SIG-M5 treated with dmso at 0.1 percent for 504 hours (cell line): ENCODE results near the gene ADAM33.

Experiments
- DNase-seq: peaks from one replicate; lab custom pipeline; 2025; ENCODE audit not compliant: unreplicated experiment; lab: John Stamatoyannopoulos, UW

Gene ADAM33

DNA sequence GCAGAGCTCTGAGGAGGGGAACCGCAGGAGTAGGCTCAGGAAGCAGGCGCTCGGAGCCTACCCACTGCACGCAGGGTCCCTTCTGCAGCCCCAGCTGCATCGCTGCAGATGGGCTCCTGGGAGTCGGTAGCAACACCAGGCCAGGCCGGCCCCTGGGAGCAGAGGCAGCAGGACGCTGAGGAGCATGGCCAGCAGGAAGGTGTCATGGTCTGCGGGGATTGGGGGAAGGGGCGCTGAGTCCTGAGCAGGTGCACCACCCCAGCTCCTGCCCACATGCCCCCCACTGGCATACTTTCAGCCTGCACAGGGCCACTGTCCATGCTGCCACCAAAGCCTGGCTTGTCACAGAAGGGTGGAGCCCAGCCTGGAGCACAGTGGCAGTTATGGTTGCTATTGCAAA lies 10.9 kb downstream of the ADAM33 start:
- no peak for DNase-seq

- DNase-seq = no peak
Measured at GRCh38 chr20:3670511-3670910, 11.3 kb downstream of the ADAM33 start.

- DNase-seq = no peak
Measured at GRCh38 chr20:3669710-3670367, 12.0 kb downstream of the ADAM33 start.

DNA sequence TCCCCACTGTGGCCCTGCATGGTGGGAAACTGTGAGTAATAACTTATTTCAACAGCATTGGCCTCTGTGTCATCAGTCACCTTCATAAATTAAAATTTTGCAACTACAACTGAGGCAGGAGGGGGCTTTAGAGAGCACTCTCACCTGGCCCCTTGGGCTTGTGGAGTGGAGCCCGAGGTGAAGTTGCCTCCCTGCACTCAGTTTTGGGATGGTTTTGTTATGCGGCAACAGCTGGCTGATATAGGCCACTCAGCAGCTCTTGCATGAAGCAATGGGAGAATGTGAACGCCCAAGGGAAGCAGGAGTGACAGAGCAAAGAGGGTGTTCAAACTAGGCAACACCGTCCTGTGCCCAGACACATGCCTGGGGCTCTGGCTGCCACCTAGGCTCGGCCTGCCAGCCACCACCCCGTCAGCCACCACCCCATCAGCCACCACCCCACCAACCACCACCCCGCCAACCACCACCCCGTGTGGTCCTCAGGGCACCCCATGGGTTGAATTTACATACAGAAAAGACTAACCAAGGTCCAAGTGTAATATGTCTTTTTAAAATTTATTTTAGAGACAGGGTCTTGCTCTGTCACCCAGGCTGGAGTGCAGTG lies 14.3 kb downstream of the ADAM33 start:
- no peak for DNase-seq

- DNase-seq = no peak
Measured at GRCh38 chr20:3663858-3664257, 18.0 kb downstream of the ADAM33 start.

GRCh38 chr20:3663031-3663701 lies 18.6 kb downstream of the ADAM33 start, which contains the start of gene GFRA4:
Gene GFRA4 (minus strand): TSS chr20:3663399. CDS start chr20:3663399, 0 bp downstream.
- no peak for DNase-seq

DNA sequence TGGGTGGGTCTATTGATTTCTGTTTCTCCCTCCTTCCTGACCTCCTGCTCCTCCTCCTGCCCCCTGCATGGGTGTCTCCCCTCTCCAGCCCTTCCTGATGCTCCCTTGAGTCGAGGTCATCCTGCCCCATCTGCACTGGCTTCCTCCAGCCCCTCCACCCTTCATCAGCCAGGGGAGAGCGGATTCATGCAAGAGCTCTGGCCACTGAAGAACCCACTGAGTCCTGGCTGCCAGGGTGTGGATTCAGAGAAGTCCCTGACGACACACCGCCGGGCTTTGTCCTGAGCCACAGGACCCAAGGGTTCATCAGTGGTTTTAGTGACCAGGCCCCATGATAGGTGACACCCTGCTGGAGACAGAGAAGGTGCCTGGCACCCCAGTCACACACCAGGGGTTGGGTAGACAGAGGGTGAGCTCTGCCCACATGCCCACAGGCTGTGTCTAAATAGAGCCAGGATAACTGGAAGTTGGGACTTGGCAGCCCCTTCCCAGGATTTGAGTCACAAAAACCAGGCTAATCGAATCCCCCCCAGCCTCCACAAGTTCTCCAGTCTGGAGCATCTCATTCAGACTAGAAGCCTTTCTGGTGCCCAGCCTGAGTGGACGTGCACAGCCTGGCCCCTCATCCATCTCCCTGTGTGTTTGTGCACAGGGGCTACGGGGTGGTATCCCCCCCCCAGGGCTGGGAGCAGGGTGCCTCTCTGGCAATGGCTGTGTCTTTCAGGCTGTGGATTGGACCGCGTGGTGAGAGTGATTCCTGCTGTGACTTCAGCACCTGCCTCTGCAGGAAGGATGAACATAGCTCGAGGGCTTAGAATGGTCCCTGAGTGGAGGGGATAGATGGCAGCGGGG lies 19.8 kb downstream of the ADAM33 start:
- DNase-seq = no peak

- no peak for DNase-seq
Measured at GRCh38 chr20:3661060-3661813, 20.6 kb downstream of the ADAM33 start.

DNA sequence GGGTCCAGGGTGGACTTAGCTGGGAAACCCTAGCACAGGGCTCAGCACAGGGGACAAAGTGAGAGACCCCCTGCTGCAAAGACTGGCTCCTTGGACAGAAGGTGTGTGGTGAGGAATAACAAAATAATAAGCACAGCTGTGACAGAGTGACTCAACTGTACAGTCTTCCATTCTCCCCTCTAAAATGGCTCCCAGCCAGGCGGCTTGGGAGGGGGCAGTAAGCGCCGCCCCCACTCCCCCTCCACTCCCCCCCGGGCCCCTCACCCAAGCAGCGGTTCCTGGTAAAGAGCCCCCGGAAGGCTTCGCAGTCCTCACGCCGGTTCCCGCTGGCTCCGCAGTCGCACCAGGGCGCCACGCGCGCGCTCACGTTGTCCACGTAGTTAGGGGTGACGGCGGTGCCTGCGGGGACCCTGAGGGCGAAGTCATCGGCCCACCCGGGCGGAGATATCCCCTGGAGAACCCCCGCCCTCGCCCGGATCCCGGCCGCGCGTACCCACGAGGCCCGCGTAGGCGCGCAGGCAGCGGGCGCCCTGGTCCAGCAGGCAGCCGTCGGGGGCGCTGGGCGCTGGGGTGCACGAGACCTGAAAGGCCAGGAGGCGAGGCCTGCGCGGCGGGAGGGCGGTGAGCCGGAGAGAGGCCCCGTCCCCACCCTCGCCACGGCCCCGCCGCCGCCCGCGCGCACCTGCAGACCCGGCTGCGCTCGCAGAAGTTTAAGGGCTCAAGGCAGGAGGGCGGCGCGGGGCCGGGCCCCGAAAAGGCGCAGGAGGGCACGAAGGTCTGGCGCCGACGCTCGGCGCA lies 21.3 kb downstream of the ADAM33 start:
- no peak for DNase-seq

GRCh38 chr20:3659492-3660261 lies 22.1 kb downstream of the ADAM33 start:
- DNase-seq = no peak

DNA sequence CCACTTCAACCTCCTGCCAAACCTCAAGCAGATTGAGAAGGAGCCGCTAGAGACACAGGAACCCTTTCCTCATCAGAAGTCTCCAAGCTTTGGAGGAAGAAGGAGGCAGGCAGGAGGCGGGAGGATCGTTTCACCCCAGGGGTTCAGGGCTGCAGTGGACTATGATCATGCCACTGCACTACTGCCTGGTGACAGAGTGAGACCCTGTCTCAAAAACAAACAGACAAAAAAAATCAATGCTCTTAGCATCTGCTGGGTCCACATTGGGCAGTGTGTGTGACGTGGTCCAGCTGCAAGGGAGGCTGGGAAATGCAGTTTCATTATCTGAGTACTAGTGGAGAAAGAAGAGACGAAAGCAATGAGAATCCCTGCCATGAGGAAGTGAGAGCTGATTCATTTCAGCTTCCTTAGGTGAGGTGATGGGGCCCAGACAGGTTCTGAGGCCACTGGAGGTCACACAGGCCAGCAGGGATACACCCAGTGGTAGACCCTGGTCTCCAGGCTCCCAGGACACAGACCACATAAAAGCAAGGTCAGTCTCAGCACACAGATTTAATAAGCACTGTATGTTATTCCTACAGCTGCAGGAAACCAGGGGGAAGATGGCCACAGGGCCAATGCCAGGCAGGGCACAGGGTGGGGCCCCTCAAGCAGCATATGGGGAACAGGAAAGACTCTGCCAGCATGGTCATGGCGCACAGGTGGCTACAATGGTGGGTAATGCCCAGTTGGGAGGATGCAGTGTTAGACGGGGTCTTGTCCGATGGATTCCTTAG lies 22.9 kb downstream of the ADAM33 start:
- DNase-seq = peak; percentile 74

- no peak for DNase-seq
Measured at GRCh38 chr20:3658019-3658715, 23.6 kb downstream of the ADAM33 start.

- no peak for DNase-seq
Measured at GRCh38 chr20:3655131-3655405, 26.7 kb downstream of the ADAM33 start.

GRCh38 chr20:3654326-3655130 lies 27.3 kb downstream of the ADAM33 start:
- no peak for DNase-seq

DNA sequence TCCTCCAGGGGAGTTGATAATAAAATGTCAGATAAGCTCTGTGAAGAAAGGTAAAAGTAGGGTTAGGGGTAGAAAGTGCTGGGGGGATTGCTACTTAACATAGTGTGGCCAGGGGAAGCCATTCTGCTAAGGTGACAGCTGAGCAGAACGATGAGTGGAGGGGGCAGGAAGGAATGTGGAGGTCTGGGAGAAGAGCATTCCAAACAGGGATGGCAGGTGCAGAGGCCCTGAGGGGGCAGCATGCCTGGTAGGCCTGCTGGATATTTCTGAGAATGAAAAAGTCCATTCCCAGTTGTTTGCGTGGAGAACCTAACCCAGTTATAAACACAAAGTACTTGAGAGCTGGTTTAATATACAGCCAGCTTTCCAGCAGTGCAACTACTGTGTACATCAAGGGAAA lies 27.9 kb downstream of the ADAM33 start:
- DNase-seq = no peak

DNA sequence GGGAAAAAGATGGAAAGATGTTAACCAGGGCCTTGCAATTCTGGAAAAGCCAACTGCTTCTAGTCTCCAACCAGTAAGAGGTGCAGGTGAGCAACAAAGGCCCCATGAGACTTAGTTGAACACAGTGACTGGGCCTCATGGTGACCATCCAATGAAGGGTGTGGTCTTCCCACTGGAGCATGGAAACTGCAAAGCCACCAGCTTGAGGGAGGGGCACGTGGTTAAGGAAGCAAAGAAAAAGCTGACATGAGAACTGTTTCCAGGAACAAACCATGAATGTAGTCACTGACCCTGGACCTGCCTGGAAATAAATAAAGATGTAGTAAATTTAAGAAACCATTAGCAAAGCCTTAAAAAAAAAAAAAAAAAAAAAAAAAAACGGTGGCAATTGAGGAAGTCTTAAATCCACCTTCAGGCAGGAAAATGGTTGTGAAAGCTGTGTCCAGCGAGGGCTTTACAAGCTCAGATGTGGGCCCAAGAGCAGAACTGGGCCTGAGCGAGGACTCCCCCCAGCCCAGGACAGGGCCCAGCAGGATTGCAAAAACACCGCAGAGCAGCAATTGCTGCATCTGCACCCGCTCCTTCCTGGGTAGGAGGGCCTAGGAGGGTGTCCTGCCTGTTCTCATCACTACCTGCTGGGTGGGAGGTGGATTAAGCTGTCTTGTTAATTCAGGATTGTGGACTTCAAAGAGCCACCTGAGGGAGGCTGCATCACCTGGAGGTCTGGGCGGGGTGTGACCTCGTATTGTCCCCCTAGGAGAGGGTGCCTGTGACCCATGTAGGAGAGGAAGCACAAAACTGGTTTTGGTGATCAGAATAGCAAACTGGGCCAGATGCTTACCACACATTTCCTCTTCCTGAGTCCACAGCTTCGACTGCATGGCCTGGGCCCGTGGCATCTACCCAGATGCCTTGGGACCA lies 28.9 kb downstream of the ADAM33 start:
- DNase-seq = peak; percentile 11
